Measurements from ENCODE around the gene KRTAP5-7.
A peak's percentile ranks its signal among the peaks of the same experiment; 100 is the strongest.
"Not testable (repeated sequence)": the region's sequence is repeated elsewhere in the genome, so short reads cannot be mapped to it uniquely, and the experiment has no call there.

KRTAP5-7 gene

GRCh38 chr11:71563406-71563805 lies 36.3 kb downstream of the KRTAP5-7 start:
- DNase-seq (ENCODE audit: low spot score) = peak; percentile 65

DNA sequence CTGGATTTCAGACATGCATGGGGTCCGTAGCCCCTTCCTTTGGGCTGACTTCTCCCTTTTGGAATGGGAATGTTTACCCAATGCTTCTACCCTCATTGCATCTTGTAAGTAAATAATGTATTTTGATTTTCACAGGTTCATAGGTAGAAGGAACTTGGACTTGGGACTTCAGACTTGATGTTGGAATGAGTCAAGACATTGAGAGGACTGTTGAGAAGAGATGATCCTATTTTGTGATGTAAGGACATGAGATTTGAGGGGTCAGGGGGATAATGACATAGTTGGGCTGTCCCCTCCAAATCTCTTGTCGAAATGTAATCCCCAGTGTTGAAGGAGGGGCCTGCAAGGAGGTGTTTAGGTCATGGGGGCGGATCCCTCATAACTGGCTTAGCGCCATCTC lies 37.4 kb downstream of the KRTAP5-7 start:
- DNase-seq (ENCODE audit: low spot score) = no peak

- DNase-seq (ENCODE audit: low spot score) = no peak
Observed at GRCh38 chr11:71565263-71565662, 38.2 kb downstream of the KRTAP5-7 start, which contains the start of gene KRTAP5-10. TSS of gene KRTAP5-10 (plus strand) at chr11:71565563. CDS start at chr11:71565588, 25 bp downstream.

DNA sequence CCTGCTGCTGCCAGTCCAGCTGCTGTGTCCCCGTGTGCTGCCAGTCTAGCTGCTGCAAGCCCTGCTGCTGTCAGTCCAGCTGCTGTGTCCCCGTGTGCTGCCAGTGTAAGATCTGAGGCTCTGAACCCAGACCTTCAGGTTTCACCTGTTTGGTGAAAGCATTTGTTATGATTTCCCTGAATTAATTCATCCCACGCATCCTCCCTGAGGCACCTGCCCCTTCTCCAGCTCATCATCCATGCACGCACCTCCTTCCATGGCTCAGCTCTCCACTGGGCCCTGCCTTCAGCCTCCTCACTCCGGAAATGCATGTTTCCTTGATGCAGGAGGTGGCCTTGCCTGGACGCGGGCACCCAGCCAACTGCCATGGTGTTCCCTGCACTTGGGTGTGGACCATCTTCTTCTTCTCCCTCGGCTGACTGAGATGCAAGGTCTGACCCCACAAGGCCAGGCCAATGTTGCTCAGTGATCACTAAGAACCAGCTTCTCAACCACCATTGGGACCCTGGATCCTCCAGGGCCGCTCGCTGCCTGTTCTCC lies 39.1 kb downstream of the KRTAP5-7 start:
- DNase-seq (ENCODE audit: low spot score) = no peak

GRCh38 chr11:71566626-71567599 lies 39.8 kb downstream of the KRTAP5-7 start:
- DNase-seq (ENCODE audit: low spot score) = not testable (repeated sequence)

DNA sequence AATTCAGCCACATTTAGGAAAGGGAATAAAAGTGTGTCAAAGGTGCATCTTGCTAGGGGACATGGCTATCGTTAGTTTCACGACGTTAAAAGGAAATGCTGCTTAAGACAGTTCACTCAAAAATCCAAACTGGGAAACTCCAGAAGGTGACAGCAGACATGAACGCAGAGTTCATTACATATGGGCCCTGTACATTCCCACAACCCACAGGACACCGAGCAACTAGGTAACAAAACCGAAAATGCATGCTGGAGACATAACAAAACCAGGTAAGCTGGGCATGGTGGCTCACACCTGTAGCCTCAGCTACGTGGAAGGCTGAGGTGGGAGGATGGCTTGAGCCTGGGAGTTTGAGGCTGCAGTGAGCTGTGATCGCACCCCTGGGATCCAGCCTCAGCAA lies 40.6 kb downstream of the KRTAP5-7 start:
- not testable (repeated sequence) for DNase-seq (ENCODE audit: low spot score)

GRCh38 chr11:71568704-71569349 lies 41.8 kb downstream of the KRTAP5-7 start:
- DNase-seq (ENCODE audit: low spot score) = no peak

DNA sequence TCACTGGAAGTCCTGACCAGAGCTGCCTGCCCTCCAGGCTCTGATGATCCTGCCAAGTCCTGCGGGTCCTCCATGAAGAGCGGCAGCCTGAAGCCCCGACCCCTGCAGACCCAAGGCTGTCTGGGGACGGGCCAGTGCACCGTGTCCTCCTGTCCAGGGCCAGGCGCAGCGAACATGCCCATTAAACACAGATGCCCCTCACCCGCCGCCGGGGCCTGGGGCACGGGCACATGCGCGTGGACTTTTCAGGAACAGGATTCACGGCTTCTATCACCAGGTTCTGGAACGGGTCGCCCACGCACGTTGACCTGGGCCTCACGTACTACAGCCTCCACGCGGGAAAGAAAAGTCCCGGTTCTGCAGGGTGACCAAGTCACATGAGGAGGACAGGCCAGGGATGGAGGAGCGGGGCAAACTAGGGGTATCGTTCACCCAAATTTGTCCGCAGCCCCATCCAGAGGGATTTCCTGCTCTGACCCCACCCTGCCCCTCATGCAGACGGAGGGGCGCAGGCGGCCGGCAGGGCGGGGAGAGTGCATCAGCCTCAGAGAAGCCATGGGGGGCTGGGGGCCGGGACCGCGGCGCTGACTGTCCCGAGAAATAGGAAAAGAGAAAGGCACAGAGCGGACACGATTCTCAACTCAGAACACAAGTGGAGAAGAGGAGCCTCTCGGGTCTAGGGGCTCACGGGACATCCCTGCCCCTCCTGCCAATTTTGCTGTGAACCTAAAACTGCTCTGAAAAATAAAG lies 44.2 kb downstream of the KRTAP5-7 start:
- DNase-seq (ENCODE audit: low spot score) = not testable (repeated sequence)

DNA sequence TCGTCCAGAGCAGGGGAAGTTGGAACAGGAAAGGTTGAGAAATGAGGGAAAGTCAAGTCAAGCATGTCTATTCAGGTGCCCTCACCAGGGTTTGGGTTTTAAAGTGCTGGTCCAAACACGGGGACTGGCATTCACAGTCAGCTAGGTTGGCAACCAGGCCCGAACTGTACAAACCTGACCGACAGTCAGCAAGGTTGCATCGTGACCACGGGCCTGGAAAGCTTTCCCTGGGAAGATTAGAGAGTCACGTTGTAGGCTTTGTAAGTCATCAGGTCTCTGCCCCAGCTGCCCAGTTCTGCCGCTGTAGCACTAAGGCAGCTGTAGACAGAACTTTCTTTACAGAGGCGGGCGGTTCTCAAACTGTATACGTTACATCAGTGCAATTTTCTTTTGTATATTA lies 45.7 kb downstream of the KRTAP5-7 start:
- no peak for DNase-seq (ENCODE audit: low spot score)

GRCh38 chr11:71574418-71574817 lies 47.4 kb downstream of the KRTAP5-7 start:
- no peak for DNase-seq (ENCODE audit: low spot score)

GRCh38 chr11:71575723-71576424 lies 48.8 kb downstream of the KRTAP5-7 start:
- DNase-seq (ENCODE audit: low spot score) = no peak

DNA sequence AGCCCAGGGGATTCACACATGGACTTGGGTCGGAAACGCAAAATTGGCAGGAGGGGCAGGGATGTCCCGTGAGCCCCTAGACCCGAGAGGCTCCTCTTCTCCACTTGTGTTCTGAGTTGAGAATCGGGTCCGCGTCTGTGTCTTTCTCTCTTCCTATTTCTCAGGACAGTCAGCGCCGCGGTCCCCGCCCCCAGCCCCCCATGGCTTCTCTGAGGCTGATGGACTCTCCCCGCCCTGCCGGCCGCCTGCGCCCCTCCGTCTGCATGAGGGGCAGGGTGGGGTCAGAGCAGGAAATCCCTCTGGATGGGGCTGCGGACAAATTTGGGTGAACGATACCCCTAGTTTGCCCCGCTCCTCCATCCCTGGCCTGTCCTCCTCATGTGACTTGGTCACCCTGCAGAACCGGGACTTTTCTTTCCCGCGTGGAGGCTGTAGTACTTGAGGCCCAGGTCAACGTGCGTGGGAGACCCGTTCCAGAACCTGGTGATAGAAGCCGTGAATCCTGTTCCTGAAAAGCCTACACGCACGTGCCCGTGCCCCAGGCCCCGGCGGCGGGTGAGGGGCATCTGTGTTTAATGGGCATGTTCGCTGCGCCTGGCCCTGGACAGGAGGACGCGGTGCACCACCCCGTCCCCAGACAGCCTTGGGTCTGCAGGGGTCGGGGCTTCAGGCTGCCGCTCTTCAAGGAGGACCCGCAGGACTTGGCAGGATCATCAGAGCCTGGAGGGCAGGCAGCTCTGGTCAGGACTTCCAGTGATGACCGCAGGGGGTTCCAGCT lies 49.8 kb downstream of the KRTAP5-7 start:
- DNase-seq (ENCODE audit: low spot score) = not testable (repeated sequence)

GRCh38 chr11:71577469-71578004 lies 50.5 kb downstream of the KRTAP5-7 start:
- no peak for DNase-seq (ENCODE audit: low spot score)
